Measurements from ENCODE around the gene PLEKHA6.
"Not testable (repeated sequence)": the region's sequence is repeated elsewhere in the genome, so short reads cannot be mapped to it uniquely, and the experiment has no call there.

PLEKHA6 gene

DNA sequence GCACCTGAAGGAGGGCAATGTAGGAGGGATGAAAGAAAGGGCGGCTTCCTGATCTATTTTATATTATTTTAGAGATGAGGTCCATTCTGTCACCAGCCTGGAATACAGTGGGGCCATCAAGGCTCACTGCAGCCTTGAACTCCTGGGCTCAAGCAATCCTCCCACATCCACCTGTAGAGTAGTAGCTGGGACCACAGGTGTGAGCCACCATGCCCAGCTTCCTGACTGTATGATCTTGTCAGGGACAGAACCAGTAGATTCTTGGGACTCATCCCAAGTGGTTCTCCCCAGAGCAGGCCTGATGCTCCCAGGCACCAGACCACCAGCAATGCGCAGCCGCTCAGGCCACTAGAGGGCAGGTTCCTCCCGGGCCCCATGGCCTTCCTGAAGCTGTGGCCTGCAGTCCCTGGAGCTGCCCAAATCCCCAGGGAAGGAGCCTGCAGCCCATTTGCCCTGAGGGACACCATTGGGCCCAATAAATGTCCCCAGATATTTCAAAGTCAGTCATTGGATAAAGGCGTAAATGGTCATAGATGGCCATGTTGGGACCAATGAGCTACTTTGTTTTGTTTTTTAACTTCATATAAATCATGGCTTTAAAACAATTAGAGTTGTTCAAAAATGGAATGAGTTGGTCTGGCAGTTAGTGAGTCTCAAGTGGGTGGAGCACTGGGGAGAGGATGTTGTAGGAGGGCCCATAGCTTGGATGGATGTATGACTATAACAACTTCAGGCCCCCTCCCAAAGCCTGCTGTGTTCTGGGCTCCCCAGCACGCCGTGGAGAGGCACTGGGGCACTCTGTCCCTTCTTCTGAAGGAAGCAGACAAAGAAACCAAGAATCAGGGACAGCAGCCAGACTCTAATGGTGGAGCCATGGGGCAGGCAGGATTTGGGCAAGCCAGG is 101.3 kb downstream of the PLEKHA6 start:
- no peak for DNase-seq

DNA sequence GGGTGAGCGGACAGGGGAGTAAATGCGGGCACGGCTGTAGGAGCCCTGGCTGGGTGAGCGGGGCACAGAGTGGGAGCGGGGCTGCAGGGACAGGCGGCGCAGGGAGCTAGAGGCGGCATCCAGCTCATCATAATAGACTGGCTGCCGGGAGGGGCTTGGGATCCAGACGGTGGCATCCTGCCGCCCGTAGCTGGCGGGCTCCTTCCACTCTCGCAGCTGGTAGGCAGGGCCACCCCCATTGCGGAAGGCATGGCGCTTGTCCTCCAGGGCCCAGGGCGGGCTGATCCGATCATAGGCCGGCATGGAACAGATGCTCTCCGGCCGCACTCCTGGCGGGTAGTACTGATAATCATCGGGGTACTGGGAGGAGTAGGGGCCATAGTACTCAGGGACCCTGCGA is 102.3 kb downstream of the PLEKHA6 start:
- no peak for DNase-seq

DNA sequence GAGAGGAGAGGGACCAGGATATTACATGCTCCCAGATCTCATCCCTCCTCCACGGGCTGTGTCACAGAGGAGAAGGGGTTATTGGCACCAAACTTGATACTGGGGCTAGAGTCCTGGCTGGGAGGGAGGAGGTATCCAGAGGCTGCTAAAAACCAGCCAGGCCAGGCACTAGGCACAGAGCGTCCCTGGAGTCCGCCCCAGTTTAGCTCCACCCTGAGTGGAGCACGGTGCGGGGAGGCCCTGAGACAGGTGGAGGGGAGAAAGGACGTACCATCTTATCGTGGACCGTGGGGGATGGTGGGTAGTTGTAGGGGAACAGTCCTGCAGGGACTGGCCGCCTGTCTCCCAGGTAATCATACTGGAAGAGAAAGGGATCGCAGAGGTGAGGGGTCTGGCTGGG is 103.2 kb downstream of the PLEKHA6 start:
- DNase-seq, result no peak

DNA sequence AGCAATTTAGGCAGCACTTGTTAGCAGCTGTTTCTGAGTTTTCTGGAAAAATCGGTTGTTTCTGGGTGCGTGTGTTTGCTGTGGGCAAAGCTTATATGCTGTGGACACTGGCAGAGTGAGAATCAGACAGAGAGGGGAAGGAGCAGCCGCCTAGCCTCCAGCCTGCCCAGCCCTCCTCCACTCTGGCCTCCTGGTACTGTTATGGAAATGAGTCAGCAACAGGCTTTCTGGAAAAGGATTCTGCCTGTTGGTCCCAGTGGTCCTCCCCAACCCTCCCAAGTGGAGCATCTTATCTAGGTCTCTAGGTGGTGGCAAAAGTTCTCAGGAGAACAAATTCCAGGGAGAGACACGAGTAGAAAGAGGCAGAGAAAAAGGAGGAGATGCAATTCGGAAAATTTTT is 103.8 kb downstream of the PLEKHA6 start:
- no peak for DNase-seq

DNA sequence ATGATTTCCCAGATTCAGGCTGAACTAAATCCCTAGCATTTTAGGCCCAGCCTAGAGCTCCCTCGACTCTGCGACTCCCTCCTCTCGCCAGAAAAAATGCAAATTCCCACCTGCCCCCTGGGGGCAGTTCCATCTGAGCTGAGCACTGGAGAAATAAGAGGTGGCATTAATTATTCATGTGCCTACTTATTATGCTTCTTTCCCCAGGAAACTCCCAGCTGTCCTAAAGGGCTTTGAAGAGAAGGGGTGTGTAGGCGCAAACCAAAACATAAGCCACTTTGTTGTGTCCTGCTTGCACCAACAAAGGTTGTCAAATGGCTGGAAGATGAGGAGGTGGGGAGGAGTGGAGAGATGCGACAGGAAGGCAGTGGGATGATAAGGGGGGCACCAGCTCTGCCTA is 104.5 kb downstream of the PLEKHA6 start:
- DNase-seq, result no peak

DNA sequence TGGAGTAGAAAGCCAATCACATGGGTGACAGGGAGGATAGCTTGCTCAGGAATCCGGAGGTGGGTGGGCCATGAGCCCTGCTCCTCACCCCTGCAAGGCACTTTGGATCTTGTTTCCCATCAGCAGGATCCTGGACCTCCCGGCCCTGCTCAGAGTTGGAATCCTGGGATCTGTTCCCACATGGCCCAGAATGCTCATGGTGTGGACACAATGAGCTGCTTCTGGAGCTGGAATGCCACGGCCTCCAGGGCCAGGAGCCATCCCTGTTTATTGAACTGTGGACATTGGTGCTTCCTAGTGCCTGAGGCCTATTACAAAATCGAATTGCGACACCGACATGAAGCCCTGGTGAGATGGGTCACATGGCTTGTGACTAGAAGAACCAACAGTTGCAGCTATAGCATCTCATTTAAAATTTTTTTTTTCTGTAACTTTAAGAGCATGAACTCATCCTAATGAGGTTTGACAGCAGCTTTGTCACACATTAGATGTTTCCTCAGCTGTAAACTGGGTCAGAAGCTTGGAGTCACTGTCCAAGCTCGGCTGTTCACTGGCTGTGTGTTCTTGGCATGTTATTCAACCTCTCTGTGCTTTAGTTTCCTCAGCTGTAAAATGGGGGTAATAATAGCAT is 105.6 kb downstream of the PLEKHA6 start:
- DNase-seq, result no peak

DNA sequence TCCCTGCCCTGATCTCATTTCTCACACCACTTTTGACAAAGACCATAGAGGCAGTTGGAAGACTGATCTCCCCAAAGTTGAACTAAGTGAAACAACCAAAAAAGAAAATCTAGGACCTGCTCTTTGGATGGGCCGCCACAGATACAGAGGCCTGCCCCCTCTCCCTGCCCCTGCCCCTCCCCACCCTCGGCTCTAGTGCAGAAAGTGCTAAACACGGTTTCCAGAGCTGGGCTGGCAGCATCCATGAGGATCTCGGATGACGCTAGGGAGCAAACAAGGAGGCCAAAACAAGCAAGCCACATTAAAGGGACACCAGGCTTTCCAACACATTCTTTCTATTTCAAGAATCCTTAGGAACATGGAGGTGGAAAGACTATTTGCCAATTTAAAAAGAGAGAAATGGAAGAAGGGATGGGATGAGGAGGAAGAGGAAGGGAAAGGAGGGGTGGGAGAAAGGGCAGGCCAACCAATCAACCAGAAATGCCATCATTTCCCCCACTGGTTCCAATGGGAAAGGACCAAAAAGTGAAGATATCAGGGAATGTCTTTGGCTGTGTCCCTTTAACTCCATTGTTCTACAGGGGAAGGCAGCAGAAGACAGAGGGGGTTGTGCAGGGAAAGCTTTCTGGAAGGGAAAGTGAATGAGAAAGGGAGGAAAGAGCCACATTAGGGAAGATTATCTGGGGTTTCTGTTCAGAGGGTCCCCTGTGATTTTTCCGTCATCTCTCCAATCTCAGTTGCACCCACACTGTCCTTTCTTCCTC is 107.6 kb downstream of the PLEKHA6 start:
- no peak for DNase-seq

DNA sequence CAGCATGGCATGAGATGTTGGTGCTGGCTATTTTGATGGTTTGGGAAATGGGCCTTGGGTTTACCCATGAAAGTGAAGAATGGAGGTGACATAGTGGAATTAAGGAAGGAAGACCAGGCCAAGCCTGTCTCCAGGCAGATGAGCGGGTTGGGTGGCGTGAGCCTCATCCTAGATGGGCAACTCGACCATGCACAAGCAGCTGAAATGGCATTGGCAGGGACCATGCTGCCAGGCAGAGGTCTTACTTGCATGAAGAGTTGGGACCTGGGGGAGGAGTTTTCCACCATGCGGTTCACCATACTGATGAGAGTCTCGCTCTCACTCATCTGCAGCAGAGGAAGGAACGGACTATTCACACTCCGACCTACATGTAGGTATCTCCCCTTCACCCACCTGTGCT is 108.4 kb downstream of the PLEKHA6 start:
- DNase-seq, result no peak

DNA sequence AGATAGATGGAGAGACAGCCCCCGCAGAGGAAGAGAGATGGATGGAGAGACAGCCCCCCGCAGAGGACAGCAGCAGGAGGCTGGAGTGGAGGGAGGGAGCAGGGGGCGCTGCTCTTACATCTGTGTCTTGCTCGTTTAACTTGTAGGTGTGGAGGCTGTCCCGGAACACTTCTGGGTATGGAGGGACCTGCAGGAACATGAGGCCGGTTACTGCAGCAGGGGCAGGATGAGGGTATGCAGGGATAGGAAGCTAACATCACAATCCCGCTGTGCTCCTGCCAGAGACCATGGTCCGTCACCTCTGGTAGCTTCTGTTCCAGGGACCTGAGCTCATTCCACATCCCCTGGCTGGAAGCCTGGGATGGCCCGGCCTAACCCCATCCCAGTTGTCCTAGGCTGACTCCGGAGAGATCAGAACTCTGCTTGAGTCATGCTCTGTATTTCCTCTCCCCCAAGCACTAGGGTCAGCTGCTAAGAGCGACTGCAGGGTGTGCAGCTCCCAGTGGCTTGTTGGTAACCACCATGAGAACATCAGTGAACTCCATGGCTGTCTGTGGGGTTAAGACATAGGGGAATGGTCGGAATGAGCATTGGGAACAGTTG is 109.2 kb downstream of the PLEKHA6 start:
- DNase-seq, result no peak

DNA sequence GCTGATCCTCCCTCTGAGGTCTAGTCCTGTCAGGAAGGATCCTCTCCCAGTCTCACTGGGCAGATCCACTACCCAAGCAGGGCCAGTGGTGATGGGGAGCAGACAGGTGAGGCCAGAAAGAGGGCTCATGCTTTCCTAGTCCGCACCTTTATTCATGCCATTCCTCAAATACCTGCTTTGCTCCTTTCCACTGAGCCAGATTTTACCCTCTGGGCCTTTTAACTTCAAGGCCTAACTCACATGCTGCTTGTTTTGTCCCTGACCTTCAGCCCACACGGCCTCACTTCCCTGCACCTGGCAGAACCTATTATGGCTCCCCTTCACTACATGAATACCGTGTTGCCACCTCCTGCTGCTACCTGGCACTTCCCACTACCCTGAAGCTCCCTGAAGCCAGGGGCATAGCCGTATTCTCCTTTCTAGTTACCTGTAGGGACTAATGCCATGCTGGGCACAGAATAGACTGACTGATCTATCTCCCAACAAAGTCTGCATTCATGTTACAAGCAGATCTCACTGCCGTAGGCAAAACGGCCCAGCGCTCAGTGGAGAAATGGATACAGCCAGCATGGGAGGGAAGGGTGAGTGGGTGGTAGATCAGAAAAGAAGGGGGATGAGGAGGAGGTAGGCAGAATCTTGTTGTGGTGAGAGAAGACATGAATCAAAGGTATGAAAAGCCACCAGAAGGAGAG is 109.8 kb downstream of the PLEKHA6 start:
- DNase-seq, result no peak

DNA sequence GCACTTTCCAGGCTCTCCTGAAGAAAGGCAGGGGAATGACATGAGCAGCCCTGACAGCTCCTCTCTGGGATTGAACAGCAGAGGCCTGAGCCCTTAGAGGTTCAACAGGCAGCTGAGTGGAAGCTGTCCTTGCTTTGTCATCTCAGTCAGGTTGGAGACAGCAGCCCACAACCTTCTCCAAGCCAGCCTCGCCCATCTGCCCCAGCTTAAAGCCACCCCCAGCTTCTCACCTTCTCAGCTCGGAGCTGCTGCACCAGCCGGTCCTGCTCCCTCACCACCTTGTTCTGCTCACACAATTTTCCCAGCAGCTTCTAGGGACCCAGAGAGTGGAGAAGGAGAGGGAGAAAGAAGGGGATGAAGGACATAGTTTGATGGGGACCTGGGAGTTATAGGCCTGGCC is 110.8 kb downstream of the PLEKHA6 start:
- no peak for DNase-seq

DNA sequence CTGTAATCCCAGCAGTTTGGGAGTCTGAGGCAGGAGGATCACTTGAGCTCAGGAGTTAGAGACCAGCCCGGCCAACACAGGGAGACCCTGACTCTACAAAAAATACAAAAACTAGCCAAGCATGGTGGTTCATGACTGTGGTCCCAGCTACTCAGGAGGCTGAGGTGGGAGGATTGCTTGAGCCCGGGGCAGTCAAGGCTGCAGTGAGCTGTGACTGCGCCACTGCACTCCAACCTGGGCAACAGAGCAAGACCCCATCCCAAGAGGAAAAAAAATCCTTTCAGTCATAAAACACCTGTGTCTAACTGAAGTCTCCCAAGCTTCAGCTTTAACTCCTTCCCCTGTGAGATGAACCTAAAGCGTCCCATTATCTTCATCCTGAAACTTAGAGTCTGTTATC is 112.9 kb downstream of the PLEKHA6 start:
- no peak for DNase-seq

DNA sequence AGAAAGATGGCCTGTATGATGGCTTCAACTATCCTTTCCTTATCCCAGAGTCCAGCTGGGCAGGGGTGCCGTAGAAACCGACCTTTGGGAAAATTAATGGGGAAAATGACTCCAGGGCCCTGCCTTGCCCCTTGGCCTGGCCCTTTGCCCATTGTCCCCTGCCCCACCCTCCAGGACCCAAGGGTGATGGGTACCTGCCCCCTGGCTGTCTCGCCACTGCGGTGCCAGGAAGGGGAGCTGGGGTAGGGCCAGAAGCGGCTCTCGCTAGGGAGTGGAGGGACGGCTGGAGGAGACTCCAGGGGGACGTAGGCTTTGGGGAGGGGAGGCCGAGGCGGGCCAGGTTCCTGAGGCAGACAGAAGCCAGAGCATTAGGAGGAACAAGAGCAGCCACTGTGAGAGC is 116.8 kb downstream of the PLEKHA6 start:
- no peak for DNase-seq

DNA sequence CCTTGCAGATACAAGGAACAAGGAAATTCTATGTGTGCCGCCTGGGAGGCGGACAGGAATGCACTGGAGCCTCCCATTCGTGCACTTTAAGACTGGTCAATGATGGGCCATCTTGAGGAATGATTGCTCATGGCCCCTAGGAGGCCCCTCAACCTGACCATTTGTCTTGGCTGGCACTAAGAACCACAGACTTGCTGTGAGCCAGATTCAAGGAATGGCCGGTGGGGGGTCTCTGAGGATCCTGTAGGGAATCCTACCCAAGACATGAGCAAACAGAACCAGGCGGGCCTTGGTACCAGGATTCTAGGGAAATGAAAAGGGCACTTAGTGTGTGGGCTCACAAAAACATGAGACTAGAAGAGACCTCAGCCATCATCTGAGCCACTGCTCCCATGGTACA is 117.8 kb downstream of the PLEKHA6 start:
- DNase-seq, result no peak

DNA sequence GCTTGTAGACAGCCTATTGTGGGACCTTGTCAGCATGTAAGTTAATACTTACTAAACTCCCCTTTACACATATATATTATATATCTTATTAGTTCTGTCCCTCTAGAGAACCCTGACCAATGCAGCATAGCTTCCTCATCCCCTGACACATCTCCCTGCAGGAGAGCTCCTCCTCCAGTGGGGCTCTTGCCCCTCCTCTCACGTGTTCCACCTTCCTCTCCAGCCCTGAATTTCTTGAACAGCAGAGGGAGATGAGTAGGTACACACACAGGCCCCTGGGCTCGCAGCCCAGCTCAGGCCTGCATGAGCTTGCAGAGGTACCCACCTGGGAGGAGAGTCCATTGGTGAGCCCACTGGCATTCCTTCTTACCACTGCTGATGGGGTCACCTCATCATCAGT is 118.7 kb downstream of the PLEKHA6 start:
- no peak for DNase-seq

DNA sequence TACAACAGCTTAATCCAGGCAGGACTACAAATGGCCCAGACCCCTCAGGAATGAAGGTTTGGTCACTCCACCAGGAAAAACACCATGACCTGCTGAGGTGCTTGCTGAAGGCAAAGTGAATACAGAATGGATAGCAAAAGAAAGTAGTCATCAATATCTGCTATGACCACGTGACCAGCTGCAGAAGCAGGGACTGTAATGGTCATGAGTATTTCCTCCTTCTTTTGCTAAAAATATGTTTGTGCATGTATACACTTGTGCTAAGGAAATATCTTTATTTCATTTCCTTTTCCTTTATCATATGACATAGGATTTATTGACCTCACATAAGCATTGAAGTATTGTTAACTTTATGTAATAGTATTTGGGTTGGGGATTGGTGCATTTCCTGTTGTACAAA is 119.5 kb downstream of the PLEKHA6 start:
- DNase-seq, result no peak

DNA sequence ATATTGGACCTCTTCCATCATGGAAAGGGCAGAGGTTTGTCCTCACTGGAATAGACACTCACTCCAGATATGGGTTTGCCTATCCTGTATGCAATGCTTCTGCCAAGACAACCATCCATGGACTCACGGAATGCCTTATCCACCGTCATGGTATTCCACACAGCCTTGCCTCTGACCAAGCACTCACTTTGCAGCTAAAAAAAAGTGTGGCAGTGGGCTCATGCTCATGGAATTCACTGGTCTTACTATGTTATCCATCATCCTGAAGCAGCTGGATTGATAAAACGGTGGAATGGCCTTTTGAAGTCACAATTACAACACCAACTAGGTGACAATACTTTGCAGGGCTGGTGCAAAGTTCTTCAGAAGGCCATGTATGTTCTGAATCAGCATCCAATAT is 120.3 kb downstream of the PLEKHA6 start:
- DNase-seq, result not testable (repeated sequence)

DNA sequence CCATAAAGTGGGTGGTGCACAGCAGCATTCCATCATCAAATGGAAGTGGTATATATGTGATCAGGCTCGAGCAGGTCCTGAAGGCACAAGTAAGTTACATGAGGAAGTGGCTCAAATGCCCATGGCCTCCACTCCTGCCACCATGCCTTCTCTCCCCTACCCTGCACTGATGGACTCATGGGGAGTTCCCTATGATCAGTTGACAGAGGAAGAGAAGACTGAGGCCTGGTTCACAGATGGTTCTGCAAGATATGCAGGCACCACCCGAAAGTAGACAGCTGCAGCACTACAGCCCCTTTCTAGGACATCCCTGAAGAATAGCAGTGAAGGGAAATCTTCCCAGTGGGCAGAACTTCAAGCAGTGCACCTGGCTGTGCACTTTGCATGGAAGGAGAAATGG is 121.2 kb downstream of the PLEKHA6 start:
- DNase-seq, result not testable (repeated sequence)

DNA sequence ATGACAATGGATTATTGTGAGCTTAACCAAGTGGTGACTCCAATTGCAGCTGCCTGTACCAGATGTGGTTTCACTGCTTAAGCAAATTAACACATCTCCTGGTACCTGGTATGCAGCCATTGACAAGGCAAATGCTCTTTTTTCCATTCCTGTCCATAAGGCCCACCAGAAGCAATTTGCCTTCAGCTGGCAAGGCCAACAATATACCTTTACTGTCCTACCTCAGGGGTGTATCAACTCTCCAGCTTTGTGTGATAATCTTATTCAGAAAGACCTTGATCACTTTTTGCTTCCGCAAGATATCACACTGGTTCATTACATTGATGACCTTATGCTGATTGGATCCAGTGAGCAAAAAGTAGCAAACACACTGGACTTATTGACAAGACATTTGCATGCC is 122.2 kb downstream of the PLEKHA6 start:
- DNase-seq, result not testable (repeated sequence)

DNA sequence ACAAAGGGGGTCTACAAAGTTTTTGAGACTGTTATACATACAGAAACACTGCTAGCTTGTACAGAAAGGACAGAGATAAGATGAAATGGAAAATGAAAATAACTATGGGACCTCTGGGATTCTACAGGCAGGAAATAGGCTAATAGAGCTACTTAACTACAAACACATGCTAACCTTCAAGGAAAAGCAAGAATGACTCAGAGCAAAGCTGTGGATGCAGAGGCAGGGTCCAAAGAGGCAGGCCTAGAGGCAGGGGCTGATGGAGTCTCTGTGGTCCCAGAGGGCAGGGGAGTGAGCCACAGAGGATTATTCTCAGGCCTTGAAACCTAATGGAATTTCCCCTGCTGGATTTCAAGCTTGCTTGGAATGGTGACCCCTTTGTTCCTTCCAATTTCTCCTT is 127.2 kb downstream of the PLEKHA6 start:
- DNase-seq, result no peak

DNA sequence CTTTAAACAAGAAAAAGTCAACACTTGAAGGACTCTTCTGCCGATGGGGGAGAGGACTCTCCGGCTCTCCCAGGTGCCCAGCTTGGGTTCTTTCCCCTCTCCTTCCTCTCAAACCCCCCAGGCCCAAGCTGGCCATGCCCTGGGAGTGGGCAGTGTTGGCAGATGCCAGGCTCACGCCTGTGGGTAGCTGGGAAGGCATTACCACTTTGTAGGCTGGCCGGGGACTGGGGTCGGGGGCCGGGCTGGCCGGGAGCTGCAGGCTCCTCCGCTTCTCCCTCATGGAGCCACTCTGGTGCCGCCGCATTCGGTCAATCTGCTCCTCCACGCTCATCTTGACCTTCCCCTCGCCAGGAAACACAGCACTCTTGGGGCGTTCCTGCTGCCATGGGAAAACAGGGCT is 129.5 kb downstream of the PLEKHA6 start:
- no peak for DNase-seq

DNA sequence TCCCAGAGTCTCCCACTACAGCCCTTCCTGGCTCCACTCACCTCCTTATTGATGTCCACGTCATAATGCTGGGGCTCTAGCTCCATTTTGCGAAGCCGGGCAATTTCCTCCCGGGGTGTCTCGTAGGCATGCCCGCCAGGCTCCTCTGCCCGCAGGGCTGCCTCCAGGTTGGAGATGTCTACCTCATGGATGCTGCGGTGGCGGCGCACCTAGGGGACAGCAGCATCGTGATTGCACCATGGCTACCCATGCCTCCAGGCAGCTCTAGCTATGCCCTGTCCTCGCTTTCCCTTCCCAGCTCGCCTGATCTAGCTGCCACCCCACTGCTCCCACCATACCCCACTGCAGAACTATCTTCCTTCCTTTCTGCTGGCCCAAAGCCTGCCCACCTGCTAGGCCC is 130.8 kb downstream of the PLEKHA6 start:
- no peak for DNase-seq

Data from CD4-positive, alpha-beta T cell treated with Interleukin-4 for 4 hours (primary cell).